Fibroblast of mammary gland (primary cell): ENCODE measurements around the gene UVRAG.

Experiments
- DNase-seq: peaks from one replicate; pipeline ENCODE4 v3.0.0-alpha.2; 2010; ENCODE audit warnings: low read depth
- H3K4me3 ChIP-seq: 2 replicates; pipeline ENCODE4 v1.5.1; 2011; ENCODE audit warnings: low read depth, mild to moderate bottlenecking, low read length, moderate library complexity; ENCODE audit not compliant: control insufficient read depth
- TF ChIP-seq, protein P1 (sequence below): conservative IDR thresholded peaks from 2 replicates; pipeline ENCODE4 v1.5.1; 2011; ENCODE audit warnings: low read depth, low read length, inconsistent platforms; ENCODE audit not compliant: control insufficient read depth, insufficient read depth

UVRAG gene

DNA sequence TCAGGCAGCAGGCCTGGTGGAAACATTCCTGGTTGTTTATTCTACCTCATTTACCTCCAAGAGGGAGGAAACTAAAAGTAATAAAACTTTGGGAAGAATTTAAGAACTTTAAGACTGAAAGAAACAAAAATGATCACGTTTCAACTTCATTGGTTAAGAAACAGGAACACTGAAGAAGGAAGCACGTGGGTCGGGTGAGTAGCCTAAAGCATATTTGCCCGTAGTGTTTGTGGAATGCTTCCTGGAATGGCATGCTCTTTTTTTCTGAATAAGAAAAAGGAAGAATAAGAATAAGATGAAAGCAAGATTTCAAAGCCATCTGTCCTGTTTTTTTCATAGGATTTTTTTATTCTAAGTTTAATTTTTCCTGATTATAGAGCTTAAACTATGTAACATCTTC is 308.2 kb downstream of the UVRAG start:
- TF ChIP-seq, protein P1, sequence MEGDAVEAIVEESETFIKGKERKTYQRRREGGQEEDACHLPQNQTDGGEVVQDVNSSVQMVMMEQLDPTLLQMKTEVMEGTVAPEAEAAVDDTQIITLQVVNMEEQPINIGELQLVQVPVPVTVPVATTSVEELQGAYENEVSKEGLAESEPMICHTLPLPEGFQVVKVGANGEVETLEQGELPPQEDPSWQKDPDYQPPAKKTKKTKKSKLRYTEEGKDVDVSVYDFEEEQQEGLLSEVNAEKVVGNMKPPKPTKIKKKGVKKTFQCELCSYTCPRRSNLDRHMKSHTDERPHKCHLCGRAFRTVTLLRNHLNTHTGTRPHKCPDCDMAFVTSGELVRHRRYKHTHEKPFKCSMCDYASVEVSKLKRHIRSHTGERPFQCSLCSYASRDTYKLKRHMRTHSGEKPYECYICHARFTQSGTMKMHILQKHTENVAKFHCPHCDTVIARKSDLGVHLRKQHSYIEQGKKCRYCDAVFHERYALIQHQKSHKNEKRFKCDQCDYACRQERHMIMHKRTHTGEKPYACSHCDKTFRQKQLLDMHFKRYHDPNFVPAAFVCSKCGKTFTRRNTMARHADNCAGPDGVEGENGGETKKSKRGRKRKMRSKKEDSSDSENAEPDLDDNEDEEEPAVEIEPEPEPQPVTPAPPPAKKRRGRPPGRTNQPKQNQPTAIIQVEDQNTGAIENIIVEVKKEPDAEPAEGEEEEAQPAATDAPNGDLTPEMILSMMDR, result no peak
- DNase-seq, result no peak
- no peak overlapping the region for H3K4me3 ChIP-seq

GRCh38 chr11:76124905-76125770 is 310.1 kb downstream of the UVRAG start:
- TF ChIP-seq, protein P1, result no peak
- no peak for DNase-seq
- H3K4me3 ChIP-seq, result no peak overlapping the region

DNA sequence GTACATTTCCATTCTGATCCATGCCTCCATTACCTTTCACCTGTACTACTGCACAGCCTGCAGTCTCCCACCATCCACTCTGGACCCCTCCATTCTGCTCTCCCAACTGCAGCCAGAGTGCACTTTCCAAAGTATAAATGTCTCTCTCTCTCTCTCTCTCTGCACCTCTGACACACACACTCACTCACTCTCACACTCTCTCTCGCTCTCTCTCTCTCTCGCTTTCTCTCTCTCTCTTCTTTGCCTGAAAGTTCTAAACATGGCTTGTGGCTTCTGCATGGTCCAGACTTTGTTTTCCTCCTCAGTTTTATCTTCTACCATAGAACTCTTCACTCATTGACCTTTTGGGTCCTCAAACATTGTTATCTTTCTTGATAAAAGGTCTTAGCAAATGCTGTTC is 314.7 kb downstream of the UVRAG start:
- DNase-seq, result no peak
- H3K4me3 ChIP-seq, result no peak overlapping the region
- TF ChIP-seq, protein P1, result no peak

GRCh38 chr11:76131142-76131541 is 316.1 kb downstream of the UVRAG start:
- no peak overlapping the region for H3K4me3 ChIP-seq
- DNase-seq, result no peak
- TF ChIP-seq, protein P1, result no peak

GRCh38 chr11:76131671-76132631 is 316.9 kb downstream of the UVRAG start:
- TF ChIP-seq, protein P1, result no peak
- H3K4me3 ChIP-seq, result no peak overlapping the region
- no peak for DNase-seq

DNA sequence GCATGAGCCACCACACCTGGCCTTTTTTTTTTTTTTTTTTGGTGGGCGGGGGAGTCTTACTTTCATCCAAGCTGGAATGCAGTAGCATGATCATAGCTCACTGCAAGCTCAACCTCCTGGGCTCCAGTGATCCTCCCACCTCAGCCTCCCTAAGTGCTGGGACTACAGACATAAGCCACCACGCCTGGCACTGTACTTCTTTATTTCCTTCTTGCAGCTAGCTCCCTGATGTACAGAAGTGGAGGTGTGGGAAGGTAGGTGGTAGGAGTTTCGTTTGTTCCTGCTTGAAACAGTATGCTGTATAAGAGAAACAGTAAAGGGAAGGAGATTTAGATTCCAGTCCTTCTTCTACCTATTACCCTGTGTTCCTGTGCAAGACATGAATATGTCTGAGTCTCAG is 319.2 kb downstream of the UVRAG start:
- no peak for DNase-seq
- no peak overlapping the region for H3K4me3 ChIP-seq
- TF ChIP-seq, protein P1, result no peak
